Keratinocyte (primary cell): ENCODE results near the gene B3GAT1.
"Not testable (repeated sequence)": the region's sequence is repeated elsewhere in the genome, so short reads cannot be mapped to it uniquely, and the experiment has no call there.

ENCODE experiments used
- EZH2 ChIP-seq: IDR thresholded peaks from one replicate; pipeline ENCODE4 v1.6.1; 2012; ENCODE audit warnings: inconsistent platforms, mild to moderate bottlenecking, low read length, moderate library complexity
- TF ChIP-seq, protein P1 (sequence below), 3 experiments: IDR thresholded peaks in 1 of 3; conservative IDR thresholded peaks in 1 of 3; optimal IDR thresholded peaks in 1 of 3; 2 replicates in 2 of 3; 3 replicates in 1 of 3; pipeline versions ENCODE3 to v1.5.1; 2011; ENCODE audit warnings: low read length in 3 of 3, mild to moderate bottlenecking in 3 of 3, moderate library complexity in 2 of 3, control low read depth in 1 of 3, inconsistent platforms in 1 of 3; ENCODE audit not compliant: insufficient read depth in 2 of 3; ENCODE audit errors: extremely low read depth in 1 of 3

GRCh38 chr11:134344497-134345236 is 67.4 kb downstream of the B3GAT1 start:
- TF ChIP-seq, protein P1, sequence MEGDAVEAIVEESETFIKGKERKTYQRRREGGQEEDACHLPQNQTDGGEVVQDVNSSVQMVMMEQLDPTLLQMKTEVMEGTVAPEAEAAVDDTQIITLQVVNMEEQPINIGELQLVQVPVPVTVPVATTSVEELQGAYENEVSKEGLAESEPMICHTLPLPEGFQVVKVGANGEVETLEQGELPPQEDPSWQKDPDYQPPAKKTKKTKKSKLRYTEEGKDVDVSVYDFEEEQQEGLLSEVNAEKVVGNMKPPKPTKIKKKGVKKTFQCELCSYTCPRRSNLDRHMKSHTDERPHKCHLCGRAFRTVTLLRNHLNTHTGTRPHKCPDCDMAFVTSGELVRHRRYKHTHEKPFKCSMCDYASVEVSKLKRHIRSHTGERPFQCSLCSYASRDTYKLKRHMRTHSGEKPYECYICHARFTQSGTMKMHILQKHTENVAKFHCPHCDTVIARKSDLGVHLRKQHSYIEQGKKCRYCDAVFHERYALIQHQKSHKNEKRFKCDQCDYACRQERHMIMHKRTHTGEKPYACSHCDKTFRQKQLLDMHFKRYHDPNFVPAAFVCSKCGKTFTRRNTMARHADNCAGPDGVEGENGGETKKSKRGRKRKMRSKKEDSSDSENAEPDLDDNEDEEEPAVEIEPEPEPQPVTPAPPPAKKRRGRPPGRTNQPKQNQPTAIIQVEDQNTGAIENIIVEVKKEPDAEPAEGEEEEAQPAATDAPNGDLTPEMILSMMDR (optimal IDR thresholded peaks at IDR 0.05 in 1 of 3, IDR thresholded peaks at IDR 0.05 in 1 of 3, conservative IDR thresholded peaks at IDR 0.05 in 1 of 3; ENCODE audit: extremely low read depth in 1 of 3, insufficient read depth in 2 of 3, low read length in 3 of 3) = not testable (repeated sequence)
- TF ChIP-seq EZH2 = not testable (repeated sequence)
